Activated T-helper 1 cell treated with anti-CD3 and anti-CD28 coated beads, Interleukin-12 subunit alpha, Interleukin-12 subunit beta, Interleukin-2, Interleukin-4 antibody, amounts not matched to agents 30 ng/mL and 10 ng/mL and 1 ng/mL, durations not matched to agents 14 hours and 24 hours and 36 hours (primary cell): ENCODE results near the gene GPX7. TPM values are rescaled to one million over a fixed set of nuclear protein-coding genes. Genes with fewer than 3 reads are reported as not detected.

Source experiments
- DNase-seq: peaks from one replicate; pipeline ENCODE4 v3.0.0; 2021; ENCODE audit warnings: low spot score
- H3K27ac Mint-ChIP-seq: one replicate; pipeline ENCODE4 v1.8.0; 2021; ENCODE audit warnings: mild to moderate bottlenecking, mixed read lengths
- H3K27me3 Mint-ChIP-seq: one replicate; pipeline ENCODE4 v1.8.0; 2022; ENCODE audit warnings: mild to moderate bottlenecking, moderate library complexity, mixed read lengths; ENCODE audit not compliant: insufficient read depth
- H3K36me3 Mint-ChIP-seq: one replicate; pipeline ENCODE4 v1.8.0; 2021; ENCODE audit warnings: low read depth, mixed read lengths
- H3K4me1 Mint-ChIP-seq: one replicate; pipeline ENCODE4 v1.8.0; 2021; ENCODE audit warnings: low read depth, mixed read lengths
- H3K4me3 Mint-ChIP-seq: one replicate; pipeline ENCODE4 v1.8.0; 2021; ENCODE audit warnings: mild to moderate bottlenecking, moderate library complexity, mixed read lengths
- H3K9me3 Mint-ChIP-seq: one replicate; pipeline ENCODE4 v1.8.0; 2021; ENCODE audit warnings: mixed read lengths
- intact Hi-C: fragments of 100-400 bp; cut with micrococcal nuclease; formaldehyde crosslinking; loops from one replicate; pipeline ENCODE4 v1.15.1; 2024
- total RNA-seq: library from RNA; stranded (reverse); gene quantifications from 2 replicates; pipeline ENCODE4 v1.2.3, GENCODE V29; 2022

GPX7 gene
- total RNA-seq = 32.7 and 32.8 TPM in 2 replicates

DNA sequence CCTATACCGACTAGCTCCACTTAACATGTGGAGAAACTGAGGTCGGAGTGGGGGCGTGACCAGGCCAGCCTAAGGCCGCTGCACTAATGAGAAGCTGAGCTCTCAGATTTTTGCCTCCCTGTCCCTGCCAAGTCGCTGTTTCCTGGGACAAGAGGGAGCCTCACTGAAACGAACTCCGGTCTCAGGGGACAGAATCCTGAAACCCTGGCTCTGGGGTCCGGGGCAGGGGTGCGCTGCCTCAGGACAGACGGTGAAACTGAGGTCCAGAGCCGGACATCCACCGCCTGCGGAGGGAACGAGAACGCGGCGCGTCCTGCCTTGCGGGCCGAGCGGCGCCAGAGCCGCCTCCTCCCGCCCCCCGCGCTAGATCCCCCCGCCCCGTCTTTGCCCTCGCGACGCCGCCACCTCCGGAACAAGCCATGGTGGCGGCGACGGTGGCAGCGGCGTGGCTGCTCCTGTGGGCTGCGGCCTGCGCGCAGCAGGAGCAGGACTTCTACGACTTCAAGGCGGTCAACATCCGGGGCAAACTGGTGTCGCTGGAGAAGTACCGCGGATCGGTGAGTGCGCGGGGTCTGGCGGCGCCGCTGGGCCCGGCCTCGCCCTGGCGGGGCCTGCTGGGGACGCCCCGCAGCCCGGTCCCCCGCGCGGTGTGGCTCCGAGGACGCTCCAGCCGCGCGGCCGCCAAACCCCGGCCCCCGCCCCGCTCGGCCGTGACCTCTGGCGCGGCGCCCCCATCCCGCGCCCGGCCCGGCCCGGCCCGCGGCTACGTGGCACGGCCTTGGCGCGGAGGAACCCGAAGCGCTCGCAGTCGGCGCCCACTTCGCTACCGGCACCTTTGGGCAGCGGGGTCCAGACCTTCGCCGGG is at the start of gene GPX7:
GPX7 (plus strand) TSS at position 381 of the 865 bp plus-strand sequence; CDS start at position 420, 39 bp downstream.
- peak; percentile 54 for DNase-seq
- intact Hi-C loops = loop anchor here (1.0 to 2.0 kb wide), 4 partner anchors 49 to 198 kb away; partner anchors contain the start of genes ORC1, PRPF38A and TUT4
- Mint-ChIP-seq H3K36me3 (peaks cover 27% of the 10 kb centered on the region), H3K4me3 (peak within 1 kb of the TSS; percentile 87), H3K27me3 (no peaks in the 10 kb centered on the region), H3K4me1 (peaks cover 49% of the 10 kb centered on the region), H3K9me3 (no peaks in the 10 kb centered on the region), H3K27ac (peak within 1 kb of the TSS; percentile 86)

DNA sequence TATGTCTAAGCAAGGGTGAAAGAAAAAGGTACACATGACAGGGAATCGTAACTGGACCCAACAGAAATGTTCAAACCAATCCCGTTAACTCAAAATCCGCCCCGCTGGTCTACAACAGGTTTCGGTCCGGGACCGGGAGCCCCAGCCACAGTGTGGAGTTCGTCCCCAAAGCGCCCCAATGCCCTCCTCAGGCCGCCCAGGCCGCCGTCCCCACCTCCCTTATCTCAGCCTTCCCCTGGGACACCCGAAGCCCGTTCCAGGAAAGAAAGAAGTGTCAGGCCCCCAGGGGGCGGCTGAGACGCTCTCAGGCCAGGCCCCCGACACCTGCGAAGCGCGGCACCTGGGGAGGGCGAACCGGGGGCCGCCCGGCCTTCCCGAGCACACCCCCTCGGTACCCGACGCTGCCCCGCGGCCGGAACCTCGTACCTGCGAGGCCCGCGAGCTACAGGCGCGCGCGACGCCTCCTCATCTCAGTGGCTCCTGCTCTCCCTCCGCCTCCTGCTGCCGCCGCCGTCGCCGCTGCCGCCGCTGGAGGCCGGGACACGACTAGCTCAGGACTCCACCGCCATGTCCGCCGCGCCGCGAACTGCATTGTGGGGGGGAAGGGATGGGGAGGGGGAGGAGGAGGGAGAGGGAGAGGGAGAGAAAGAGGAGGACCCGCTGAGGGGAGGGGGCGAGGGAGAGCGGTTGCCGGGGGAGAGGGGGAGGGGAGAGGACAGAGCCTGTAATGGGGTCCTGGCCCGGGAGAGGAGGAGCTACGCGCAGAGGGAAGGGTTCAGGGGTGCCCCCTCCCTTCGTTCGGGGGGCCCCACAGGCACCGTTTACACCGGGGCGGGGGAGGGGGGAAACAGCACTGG is 49.4 kb upstream of the GPX7 start, which contains the start of gene TUT4:
TUT4 (minus strand) TSS at position 588 of the 857 bp plus-strand sequence. CDS start 26,812 bp downstream, outside the sequence.
- peaks cover 4% of the 10 kb centered on the region for H3K36me3 Mint-ChIP-seq
- H3K4me3 Mint-ChIP-seq = peak within 1 kb of the TSS; percentile 49
- intact Hi-C loops = loop anchor here (1.0 to 10.0 kb wide), 16 partner anchors 29 to 1852 kb away; partner anchors contain the start of genes BTF3L4, CC2D1B, CPT2 and ECHDC2
- peaks cover 36% of the 10 kb centered on the region for H3K4me1 Mint-ChIP-seq
- H3K9me3 Mint-ChIP-seq = no peaks in the 10 kb centered on the region
- peak within 1 kb of the TSS; percentile 86 for H3K27ac Mint-ChIP-seq
- H3K27me3 Mint-ChIP-seq = peaks cover 3% of the 10 kb centered on the region
- peak; percentile 69 for DNase-seq

DNA sequence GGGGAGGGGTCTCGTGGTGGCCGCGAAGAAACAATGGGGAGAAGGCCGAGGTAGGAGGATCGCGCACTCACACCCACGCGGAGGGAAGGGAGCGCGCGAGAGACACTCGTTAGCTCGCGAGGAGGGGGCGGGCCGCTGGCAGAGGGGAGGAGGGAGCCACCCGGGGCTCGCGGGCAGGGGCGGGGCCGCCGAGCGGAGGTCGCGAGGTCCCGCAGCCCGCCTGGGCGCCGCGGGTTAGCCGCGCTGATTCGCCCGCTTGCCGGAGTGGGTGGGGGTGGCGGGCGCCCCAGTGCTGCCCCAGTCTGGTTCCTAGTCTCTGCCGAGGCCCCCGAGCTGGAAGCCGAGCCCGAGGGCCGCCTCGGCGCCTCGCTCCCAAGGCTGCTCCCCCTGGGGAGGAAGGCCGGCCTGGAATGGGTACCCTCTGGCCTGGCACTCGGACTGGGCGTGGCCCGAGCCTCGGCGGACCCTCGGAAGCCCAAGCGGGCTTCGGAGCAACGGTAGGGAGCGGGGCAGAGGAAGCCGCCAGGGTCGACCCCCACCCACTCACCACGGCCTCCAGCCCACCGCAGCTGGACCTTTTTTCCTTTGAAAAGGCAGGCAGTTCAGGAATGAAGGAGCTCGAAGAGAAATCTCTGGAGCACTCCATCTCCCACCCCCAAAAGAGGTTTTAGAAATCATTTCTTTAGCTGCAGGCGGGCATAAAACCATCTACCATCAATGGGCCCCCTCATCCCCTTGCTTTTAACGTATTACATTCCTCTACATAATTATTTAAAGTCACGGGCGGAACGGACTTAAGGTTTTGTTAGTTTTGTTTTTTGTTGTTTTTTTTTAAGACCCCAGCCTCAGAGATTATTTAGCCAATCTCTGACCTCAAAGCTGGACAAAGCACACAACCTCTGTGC is 48.6 kb upstream of the GPX7 start:
- DNase-seq = peak; percentile 84
- intact Hi-C loops = loop anchor here (1.0 to 10.0 kb wide), 10 partner anchors 41 to 1851 kb away; partner anchors contain the start of genes BTF3L4, CPT2, ECHDC2 and GPX7
- Mint-ChIP-seq H3K27ac (peak overlapping the region; percentile 86), H3K27me3 (peaks cover 5% of the 10 kb centered on the region), H3K4me1 (peaks cover 35% of the 10 kb centered on the region), H3K4me3 (peak overlapping the region; percentile 49), H3K9me3 (no peaks in the 10 kb centered on the region), H3K36me3 (peaks cover 5% of the 10 kb centered on the region)

DNA sequence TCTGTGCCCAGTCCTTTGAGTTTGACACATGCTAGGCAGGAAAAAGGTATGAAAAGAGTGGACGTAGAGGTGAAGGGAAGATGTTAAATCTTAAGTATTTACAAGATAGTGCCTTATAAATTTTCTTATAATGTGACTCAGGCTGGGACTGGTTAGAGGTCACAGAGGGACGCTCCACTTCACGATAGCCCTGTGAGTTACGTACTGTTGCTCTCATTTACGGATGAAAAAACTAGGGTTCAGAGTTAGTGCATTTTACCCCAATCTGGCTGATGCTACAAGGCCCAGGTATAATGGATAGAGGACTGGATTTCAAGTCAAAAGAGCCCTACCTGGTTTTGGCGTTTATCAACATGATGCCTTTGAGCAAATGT is 47.9 kb upstream of the GPX7 start:
- Mint-ChIP-seq H3K4me3 (peak overlapping the region; percentile 49), H3K36me3 (peaks cover 3% of the 10 kb centered on the region), H3K27ac (peak overlapping the region; percentile 56), H3K9me3 (no peaks in the 10 kb centered on the region), H3K27me3 (peaks cover 8% of the 10 kb centered on the region), H3K4me1 (peaks cover 28% of the 10 kb centered on the region)
- DNase-seq = no peak
- intact Hi-C loops = loop anchor here (5.0 to 10.0 kb wide), 4 partner anchors 42 to 1851 kb away; partner anchors contain the start of genes ECHDC2, SCP2 and SSBP3

DNA sequence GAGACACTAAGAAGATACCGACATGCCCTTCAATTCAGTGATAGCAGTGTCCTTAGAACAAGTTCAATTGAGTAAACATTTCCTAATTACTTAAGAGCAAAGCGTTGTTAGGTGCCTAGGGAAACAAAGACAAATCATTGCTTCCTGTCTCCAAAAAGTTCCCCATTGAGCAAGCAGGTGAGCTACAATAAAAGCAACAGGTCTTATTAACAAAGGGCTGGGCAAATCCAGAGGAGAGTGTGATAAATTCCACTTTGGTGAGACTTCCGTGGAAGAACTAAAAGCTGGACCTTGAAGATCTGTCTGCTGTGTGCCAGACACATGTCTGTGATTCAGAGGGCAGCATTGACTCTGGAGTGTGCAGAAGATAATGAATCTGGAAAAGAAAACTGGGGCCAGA is 47.4 kb upstream of the GPX7 start:
- H3K27me3 Mint-ChIP-seq = peaks cover 8% of the 10 kb centered on the region
- peaks cover 23% of the 10 kb centered on the region for H3K4me1 Mint-ChIP-seq
- no peaks in the 10 kb centered on the region for H3K9me3 Mint-ChIP-seq
- peaks cover 1% of the 10 kb centered on the region for H3K36me3 Mint-ChIP-seq
- no peak overlapping the region for H3K27ac Mint-ChIP-seq
- no peak for DNase-seq
- intact Hi-C loops = loop anchor here (5.0 to 10.0 kb wide), 4 partner anchors 42 to 1850 kb away; partner anchors contain the start of genes ECHDC2, SCP2 and SSBP3
- H3K4me3 Mint-ChIP-seq = peak overlapping the region; percentile 49

DNA sequence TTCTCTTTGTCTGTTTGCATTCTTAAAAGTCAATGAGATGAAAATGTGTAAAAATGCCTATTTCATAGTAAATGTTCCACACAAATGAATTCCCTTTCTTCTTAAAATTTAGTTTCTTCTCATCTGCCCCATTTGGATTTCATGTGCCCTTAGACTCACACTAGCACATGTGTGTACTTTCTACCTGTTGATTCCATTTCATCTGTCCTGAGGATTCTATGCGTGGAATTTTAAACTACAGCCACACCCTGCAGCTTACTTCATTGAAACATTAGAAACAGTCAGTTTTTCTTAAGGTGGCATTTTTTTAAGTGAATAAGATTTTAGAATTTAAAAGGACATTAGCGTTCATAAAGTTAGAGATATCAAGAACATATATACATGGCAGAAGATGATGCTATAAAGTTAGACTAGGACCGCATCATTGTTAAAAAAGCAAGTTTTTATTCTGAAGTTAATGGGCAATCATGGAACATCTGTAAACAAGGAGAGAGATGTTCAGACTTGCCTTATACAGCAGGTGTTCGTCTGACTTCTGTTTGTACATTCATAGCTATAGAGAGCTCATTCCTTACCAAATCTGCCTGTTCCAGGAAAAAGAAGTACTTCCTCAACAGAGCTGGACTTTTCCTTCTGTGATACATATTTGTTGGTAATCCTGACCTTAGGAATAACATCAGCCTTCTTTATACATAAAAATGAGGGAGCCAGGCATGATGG is 45.4 kb upstream of the GPX7 start:
- DNase-seq = no peak
- no peak overlapping the region for H3K27ac Mint-ChIP-seq
- intact Hi-C loops = loop anchor here (10.0 kb wide), 2 partner anchors 368 to 1848 kb away; partner anchors contain the start of genes ECHDC2, SCP2 and SSBP3
- peaks cover 8% of the 10 kb centered on the region for H3K27me3 Mint-ChIP-seq
- H3K4me3 Mint-ChIP-seq = no peak overlapping the region
- no peaks in the 10 kb centered on the region for H3K9me3 Mint-ChIP-seq
- peaks cover 1% of the 10 kb centered on the region for H3K36me3 Mint-ChIP-seq
- peaks cover 15% of the 10 kb centered on the region for H3K4me1 Mint-ChIP-seq

DNA sequence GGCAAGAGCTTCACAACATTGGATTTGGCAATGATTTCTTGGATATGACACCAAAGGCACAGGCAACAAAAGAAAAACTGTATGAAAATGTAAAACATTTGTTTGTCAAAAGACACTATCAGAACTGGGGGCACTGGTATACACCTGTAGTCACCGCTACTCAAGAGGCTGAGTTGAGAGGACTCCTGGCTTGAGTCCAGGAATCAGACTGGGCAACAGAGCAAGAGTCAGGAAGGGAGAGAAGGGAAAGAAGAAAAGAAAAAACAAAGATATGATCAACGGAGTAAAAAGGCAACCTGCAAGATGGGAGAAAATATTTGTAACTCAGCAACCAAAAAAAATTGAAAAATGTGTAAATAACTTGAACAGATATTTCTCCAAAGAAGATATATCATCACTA is 43.2 kb upstream of the GPX7 start:
- H3K9me3 Mint-ChIP-seq = no peaks in the 10 kb centered on the region
- H3K4me1 Mint-ChIP-seq = peaks cover 14% of the 10 kb centered on the region
- H3K27me3 Mint-ChIP-seq = peaks cover 13% of the 10 kb centered on the region
- no peak for DNase-seq
- intact Hi-C loops = loop anchor here (10.0 kb wide), 2 partner anchors 366 to 1846 kb away; partner anchors contain the start of genes ECHDC2, SCP2 and SSBP3
- H3K4me3 Mint-ChIP-seq = no peak overlapping the region
- H3K27ac Mint-ChIP-seq = no peak overlapping the region
- H3K36me3 Mint-ChIP-seq = peaks cover 1% of the 10 kb centered on the region

DNA sequence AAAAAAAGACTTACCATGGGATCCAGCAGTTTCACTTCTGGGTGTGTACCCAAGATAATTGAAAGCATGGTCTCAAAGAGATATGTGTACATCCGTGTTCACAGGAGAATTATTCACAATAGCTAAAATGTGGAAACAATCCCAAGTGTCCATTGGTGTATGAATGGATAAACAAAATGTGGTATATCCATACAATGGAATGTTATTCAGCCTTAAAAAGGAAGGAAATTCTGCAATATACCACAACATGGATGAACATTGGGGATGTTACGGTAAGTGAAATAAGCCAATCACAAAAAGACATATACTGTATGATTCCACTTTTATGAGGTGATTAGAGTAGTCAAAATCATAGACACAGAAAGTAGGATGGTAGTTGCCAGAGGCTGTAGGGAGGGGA is 42.3 kb upstream of the GPX7 start:
- no peaks in the 10 kb centered on the region for H3K9me3 Mint-ChIP-seq
- H3K27me3 Mint-ChIP-seq = peaks cover 16% of the 10 kb centered on the region
- H3K4me1 Mint-ChIP-seq = peaks cover 4% of the 10 kb centered on the region
- no peak overlapping the region for H3K27ac Mint-ChIP-seq
- intact Hi-C loops = loop anchor here (10.0 kb wide), 2 partner anchors 365 to 1845 kb away; partner anchors contain the start of genes ECHDC2, SCP2 and SSBP3
- no peak for DNase-seq
- peaks cover 1% of the 10 kb centered on the region for H3K36me3 Mint-ChIP-seq
- H3K4me3 Mint-ChIP-seq = no peak overlapping the region

DNA sequence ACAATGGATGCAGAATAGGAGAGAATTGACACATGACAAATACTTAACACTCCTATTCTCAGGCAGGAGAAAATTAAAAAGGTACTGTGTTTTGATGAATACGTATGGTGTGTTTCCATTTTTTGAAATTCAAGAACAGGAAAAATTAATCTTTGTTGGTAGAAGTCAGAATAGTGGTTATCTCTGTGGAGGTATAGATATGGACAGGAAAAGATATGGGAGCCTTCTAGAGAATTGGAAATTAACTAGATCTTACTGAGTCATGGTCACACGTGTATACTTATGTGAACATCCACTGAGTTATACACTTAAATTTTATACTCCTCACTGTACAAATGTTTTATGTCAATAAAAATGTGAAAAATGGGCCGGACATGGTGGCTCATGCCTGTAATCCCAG is 39.4 kb upstream of the GPX7 start:
- no peaks in the 10 kb centered on the region for H3K4me1 Mint-ChIP-seq
- H3K27ac Mint-ChIP-seq = no peak overlapping the region
- no peak for DNase-seq
- peaks cover 1% of the 10 kb centered on the region for H3K36me3 Mint-ChIP-seq
- intact Hi-C loops = no loop called here
- no peak overlapping the region for H3K4me3 Mint-ChIP-seq
- peaks cover 18% of the 10 kb centered on the region for H3K27me3 Mint-ChIP-seq
- H3K9me3 Mint-ChIP-seq = no peaks in the 10 kb centered on the region

DNA sequence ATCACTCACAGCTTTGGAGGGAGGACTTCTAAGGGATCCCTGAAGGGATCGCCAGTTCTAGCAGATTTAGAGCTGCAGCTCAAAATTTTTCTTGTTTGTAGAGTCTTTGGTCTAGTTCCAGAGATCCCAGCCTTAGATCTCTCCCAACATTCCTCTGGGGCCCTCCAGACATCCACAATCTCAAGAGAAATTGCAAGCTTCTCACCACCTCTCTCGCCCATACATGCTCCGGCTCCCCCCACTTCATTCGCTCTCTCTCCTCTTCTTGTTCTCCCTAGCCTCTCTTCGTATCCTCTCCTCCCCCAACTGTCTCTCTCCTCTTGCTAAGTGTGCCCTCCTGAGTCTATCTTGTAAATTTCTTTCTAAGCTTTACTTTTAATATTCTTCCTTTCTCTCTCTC is 34.2 kb upstream of the GPX7 start:
- Mint-ChIP-seq H3K4me1 (peaks cover 16% of the 10 kb centered on the region), H3K27me3 (peaks cover 15% of the 10 kb centered on the region), H3K4me3 (no peak overlapping the region), H3K9me3 (no peaks in the 10 kb centered on the region), H3K27ac (no peak overlapping the region), H3K36me3 (peaks cover 1% of the 10 kb centered on the region)
- intact Hi-C loops = no loop called here
- DNase-seq = no peak

DNA sequence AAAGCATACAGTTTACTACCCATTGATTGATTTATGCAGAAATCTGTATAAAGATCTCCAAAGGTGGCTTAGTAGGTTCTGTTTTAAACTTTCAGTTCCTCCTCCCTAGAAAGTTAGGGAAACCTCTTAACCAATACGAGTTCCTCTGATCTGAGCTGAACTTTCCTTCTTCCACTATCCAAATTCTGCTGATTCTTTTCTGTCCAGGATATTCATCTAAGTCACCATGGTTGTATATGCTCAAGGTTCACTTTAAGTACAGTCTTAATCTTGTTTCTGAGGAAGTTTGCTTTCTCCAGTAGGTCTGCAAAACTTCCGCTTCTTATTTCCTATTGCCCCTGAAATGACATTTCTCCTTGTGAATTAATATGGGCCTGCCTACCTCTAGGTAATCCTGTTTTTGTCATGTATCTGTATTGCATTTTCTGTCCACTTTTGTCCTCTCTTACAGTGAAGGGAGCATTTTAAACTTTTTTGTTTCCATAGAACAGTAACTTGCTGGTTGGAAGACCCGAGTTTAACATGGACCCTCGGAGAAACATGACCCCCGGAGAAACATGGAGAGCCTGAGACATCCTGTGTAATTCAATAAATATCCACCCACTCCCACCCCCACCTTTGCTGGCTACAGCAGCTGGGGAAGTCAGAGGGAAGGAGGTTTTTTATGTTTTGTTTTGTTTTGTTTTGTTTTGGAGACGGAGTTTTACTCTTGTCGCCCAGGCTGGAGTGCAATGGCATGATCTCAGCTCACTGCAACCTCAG is 32.5 kb upstream of the GPX7 start:
- DNase-seq = no peak
- H3K27me3 Mint-ChIP-seq = peaks cover 12% of the 10 kb centered on the region
- intact Hi-C loops = no loop called here

More for the DNA sequence above, 32.5 kb upstream of the GPX7 start:
- Mint-ChIP-seq H3K36me3 (peaks cover 1% of the 10 kb centered on the region), H3K4me1 (peaks cover 21% of the 10 kb centered on the region), H3K27ac (no peak overlapping the region), H3K4me3 (no peak overlapping the region), H3K9me3 (no peaks in the 10 kb centered on the region)
